Raji (cell line): ENCODE data around the gene UMAD1.

Experiments
- POLR2A ChIP-seq: IDR thresholded peaks from 2 replicates; pipeline ENCODE4 v1.6.1; 2011; ENCODE audit warnings: low read depth, low read length, control low read depth; ENCODE audit not compliant: insufficient read depth

Gene UMAD1

GRCh38 chr7:7639847-7640220, 718 bp upstream of the UMAD1 start:
- TF ChIP-seq POLR2A: no peak

DNA sequence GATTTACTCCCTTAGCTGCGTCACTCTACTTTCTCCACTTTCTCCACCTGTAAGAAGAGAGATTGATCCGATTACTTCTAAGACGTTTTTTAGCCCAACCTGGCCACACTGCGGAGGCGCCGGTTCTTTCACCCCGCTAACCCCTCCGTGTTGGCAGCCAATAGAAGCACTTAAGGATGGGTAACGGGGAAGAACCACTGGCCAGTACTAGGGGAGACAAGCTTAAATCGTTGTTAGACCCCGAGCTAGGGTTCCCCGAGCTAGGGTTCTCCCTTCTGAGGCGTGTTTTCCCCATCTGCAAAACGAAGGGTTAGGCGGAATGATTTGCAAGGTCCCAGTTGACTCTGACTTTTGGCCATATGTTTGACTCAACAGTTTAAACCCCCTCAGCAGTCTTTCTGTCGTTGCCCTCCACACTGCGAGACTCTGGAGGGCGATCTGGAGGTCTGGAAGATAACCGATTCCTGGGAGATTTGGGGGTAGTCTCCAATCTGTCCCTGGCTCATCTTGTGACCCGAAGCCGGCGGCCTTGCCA, 644 bp downstream of the UMAD1 start:
- no peak for TF ChIP-seq POLR2A

GRCh38 chr7:7642081-7642480, 1.5 kb downstream of the UMAD1 start:
- TF ChIP-seq POLR2A: no peak

DNA sequence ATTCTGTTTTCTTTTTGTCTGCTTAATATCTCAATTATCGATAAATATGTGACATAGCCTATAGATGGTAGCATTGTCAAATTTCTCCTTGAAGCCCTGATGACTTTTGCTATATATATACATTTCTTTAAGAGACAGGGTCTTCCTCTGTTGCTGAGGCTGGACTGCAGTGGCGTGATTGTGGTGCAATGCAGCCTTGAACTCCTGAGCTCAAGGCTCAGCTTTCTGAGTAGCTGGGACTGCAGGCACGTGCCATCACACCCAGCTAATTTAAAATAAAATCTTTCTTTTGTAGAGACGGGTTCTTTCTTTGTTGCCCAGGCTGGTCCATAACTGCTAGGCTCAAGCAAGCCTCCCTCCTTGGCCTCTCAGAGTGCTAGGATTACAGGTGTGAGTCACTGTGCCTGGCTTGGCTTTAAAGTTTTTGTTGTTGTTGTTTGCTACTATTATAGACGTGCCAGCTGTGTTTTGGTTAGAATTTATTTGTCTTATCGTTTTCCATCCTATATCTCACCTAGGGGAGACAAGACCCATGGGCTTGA, 7.0 kb downstream of the UMAD1 start:
- no peak for TF ChIP-seq POLR2A

- TF ChIP-seq POLR2A: no peak
Observed at GRCh38 chr7:7650682-7651206, 10.2 kb downstream of the UMAD1 start.

DNA sequence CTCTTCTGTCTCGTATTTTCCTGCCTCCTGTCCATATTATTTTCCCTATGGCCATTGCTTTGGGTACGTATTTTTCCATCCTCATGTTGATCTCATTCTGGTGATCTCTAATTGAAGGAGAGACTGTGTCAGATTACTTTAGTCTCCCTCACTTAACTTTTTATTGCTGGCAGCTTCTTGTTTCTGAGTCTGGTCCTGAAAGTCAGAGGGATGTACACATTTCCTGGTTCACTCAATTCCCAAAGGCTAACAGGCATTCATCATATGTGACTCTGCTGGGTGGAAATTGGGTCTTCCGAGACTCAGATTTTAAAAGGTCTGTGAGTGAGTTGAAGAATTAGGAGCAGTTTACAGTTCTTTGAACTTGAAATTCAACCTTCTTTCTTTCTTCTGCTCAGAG, 10.9 kb downstream of the UMAD1 start:
- no peak for TF ChIP-seq POLR2A

- no peak for TF ChIP-seq POLR2A
Observed at GRCh38 chr7:7652798-7653540, 12.4 kb downstream of the UMAD1 start.

GRCh38 chr7:7653593-7654187, 13.1 kb downstream of the UMAD1 start:
- TF ChIP-seq POLR2A: no peak

- no peak for TF ChIP-seq POLR2A
Observed at GRCh38 chr7:7654964-7655715, 14.6 kb downstream of the UMAD1 start.

GRCh38 chr7:7662527-7662926, 22.0 kb downstream of the UMAD1 start:
- no peak for TF ChIP-seq POLR2A

DNA sequence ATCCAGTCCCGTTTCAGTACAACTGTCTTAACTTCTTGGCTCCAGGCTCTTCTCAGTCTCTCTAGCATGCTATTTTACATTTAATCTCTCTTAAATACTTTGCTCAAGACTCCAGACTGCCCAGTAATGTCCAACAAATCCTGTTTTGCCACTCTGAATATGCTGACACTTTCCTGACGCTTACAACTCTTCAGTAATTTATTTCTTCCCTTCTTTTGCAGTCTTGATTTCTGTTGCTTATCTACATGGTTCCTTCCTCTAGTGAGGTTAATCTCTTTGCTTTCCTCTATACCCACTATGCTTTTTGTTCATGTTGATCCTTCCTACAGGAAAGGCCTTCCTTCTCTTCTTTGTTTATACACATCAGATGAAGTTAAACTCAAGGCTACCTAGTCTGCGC, 23.7 kb downstream of the UMAD1 start:
- TF ChIP-seq POLR2A: no peak

- TF ChIP-seq POLR2A: no peak
Observed at GRCh38 chr7:7665031-7665430, 24.5 kb downstream of the UMAD1 start.

DNA sequence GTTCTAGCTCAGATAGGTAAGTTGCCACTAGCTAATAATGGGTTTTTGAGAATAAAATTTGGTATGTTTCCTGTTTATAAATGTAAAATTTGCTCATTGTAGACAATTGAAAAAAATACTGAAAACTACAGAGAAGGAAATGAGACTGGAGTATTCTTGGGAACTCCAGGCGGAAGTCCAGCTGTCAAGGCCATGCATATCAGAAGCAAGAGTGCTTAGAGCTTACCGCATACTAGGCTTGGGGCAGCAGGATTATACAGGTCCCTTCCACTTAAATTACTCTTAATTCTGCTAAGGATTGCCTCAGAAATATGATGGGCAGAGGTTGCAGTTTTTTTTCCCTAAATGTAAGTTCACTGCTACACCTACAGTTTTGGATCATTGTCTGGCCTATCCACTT, 26.6 kb downstream of the UMAD1 start:
- no peak for TF ChIP-seq POLR2A

- TF ChIP-seq POLR2A: no peak
Observed at GRCh38 chr7:7668706-7669105, 28.2 kb downstream of the UMAD1 start.

DNA sequence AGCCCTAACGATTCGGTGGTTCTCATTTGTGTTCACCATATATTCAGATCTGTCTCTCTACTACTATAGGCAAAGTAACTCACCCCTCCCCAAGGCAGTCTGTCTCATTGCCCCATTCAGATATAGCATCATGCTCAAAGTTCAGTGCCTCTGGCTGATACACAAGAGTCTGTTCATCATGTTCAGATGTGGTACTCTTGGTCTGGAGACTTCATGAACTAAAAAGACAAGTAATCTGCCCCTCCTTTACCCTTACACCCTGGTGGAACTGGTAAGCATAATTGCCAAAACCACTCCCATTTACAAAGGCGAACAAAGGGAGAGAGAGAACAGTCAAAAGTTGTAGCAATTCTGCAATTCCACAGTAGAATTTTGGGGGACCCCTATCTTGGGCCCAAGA, 29.9 kb downstream of the UMAD1 start:
- TF ChIP-seq POLR2A: no peak

DNA sequence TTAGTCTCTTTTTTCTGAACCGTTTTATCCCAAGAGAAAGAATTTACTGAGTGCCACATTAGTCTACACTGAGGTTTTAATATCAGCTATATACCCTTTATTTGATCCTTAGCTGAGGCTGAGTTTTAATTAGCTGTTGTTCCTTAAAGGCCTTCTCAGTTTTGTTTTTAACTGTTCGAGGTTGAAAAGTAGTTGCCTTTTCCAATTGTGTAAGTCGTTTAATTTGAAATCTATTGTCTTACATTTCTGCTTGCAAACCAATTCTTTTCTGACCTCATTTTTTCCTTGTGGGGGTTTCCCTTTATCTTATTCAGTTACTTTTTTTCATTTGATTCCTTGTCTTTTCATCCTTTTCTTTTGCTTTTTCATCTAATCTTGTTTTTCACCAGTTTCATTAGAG, 30.8 kb downstream of the UMAD1 start:
- no peak for TF ChIP-seq POLR2A

DNA sequence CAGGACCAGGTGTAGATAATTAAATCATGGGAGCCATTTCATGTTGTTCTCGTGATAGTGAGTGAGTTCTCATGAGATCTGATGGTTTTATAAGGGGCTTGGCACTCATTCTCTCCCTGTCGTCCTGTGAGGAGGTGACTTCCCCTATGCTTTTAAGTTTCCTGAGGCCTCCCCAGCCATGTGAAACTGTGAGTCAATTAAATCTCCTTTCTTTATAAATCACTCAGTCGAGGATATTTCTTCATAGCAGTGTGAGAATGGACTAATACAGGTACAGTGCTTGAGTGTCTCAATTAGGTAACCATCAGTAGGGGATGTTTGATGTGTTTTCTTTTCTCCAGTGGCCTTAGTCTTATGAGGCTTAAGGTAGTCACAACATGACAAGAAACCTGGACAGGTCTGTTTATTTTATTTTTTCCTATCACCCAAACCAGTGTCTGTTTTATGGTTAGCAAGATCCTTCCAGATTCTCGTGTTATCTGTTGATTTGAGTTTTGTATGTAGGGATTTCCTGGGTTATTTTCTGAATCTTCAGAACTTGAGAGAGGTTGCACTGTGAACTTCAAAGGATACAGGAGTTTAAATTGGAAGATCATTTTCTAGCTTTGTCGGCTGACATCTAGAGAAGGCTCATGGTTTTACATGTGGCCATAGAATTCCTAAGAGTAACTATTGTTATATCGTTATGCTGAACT, 32.1 kb downstream of the UMAD1 start:
- no peak for TF ChIP-seq POLR2A
